Gastrocnemius medialis (tissue), 4 donors: Measurements from ENCODE around the gene PANK2.

ENCODE experiments used
- POLR2A ChIP-seq, 2 donors: fragments of 450-650 bp; IDR thresholded peaks; one replicate each; pipeline ENCODE4 v1.6.1; 2017; ENCODE audit warnings: antibody characterized with exemption in 2 of 2, mild to moderate bottlenecking in 2 of 2, moderate library complexity in 2 of 2
- TF ChIP-seq, protein P1 (sequence below), 5 experiments: fragments of 450-650 bp in 3 of 5; fragments of 200-600 bp in 2 of 5; sonication (generic) in 2 of 5; IDR thresholded peaks in 4 of 5; conservative IDR thresholded peaks in 1 of 5; 1 replicate in 4 of 5; 2 replicates in 1 of 5; pipeline ENCODE4 v1.5.1; 2016 to 2019; ENCODE audit warnings: antibody characterized with exemption in 5 of 5, mild to moderate bottlenecking in 3 of 5, moderate library complexity in 3 of 5

DNA sequence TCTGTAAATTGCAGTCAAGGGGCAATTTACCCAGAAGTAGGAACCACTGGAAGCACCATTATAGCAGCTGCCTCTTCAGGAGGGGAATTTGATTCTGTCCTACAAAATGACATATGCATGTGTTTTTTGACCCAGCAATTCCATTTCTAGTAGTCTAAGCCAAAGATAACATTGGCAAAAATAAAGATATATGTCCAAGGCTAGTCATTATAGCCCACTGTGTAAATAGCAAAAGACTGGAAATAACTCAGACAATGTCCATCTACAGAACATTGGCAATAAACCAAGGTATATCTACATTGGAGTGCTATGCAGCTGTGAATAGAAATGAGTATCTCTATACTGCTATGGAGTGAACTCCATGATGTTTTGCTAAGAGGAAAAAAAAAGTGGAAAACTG lies 12.5 kb upstream of the PANK2 start:
- TF ChIP-seq POLR2A (IDR thresholded peaks at IDR 0.05) = no peak
- TF ChIP-seq, protein P1, sequence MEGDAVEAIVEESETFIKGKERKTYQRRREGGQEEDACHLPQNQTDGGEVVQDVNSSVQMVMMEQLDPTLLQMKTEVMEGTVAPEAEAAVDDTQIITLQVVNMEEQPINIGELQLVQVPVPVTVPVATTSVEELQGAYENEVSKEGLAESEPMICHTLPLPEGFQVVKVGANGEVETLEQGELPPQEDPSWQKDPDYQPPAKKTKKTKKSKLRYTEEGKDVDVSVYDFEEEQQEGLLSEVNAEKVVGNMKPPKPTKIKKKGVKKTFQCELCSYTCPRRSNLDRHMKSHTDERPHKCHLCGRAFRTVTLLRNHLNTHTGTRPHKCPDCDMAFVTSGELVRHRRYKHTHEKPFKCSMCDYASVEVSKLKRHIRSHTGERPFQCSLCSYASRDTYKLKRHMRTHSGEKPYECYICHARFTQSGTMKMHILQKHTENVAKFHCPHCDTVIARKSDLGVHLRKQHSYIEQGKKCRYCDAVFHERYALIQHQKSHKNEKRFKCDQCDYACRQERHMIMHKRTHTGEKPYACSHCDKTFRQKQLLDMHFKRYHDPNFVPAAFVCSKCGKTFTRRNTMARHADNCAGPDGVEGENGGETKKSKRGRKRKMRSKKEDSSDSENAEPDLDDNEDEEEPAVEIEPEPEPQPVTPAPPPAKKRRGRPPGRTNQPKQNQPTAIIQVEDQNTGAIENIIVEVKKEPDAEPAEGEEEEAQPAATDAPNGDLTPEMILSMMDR (IDR thresholded peaks at IDR 0.05 in 4 of 5, conservative IDR thresholded peaks at IDR 0.05 in 1 of 5) = no peak
